ENCODE data around the gene COG3.
A peak's percentile ranks its signal among the peaks of the same experiment; 100 is the strongest.

COG3 gene

GRCh38 chr13:45445053-45445452, 19.7 kb upstream of the COG3 start:
- no peak for DNase-seq

DNA sequence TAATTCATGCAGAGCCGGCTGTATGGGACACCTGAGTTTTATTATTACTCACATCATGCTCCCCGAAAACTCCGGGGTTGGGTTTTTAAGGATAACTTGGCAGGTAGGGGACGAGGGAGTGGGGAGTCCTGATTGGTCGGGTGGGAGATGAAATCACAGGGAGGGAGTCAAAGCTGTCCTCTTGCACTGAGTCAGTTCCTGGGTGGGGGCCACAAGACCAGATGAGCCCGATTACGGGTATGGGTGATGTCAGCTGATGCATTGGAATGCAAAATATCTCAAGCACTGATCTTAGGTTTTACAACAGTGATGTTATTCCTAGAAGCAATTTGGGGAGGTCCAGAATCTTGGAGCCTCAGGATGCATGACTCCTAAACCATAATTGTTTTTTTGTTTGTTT, 18.6 kb upstream of the COG3 start:
- no peak for DNase-seq

DNA sequence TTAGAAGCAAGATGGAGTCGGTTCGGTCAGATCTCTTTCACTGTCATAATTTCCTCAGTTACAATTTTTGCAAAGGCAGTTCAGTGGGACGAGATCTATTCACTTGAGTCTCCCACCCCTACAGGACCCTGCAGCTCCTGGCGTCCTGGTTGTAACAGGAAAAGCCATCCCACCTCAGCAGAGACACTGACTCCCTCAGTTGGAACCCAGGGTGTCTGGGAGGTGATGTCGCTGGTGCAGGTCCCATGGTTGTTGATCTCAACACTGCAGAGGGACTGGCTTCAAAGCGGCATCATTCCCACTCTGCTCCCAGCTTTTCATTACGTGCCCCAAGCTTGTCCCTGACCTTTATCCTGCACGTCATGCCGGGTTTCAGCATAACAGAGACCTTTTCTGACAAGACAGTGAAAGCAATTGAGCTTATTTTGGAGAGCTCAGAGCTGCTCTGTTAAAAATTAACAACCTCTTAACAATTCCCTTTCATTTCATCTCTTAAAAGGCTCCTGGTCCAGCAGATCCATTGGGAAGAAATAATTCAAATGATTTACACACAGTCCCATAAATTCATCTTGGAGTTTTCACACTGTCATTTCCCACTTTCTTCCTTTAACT, 17.6 kb upstream of the COG3 start:
- no peak for DNase-seq

DNA sequence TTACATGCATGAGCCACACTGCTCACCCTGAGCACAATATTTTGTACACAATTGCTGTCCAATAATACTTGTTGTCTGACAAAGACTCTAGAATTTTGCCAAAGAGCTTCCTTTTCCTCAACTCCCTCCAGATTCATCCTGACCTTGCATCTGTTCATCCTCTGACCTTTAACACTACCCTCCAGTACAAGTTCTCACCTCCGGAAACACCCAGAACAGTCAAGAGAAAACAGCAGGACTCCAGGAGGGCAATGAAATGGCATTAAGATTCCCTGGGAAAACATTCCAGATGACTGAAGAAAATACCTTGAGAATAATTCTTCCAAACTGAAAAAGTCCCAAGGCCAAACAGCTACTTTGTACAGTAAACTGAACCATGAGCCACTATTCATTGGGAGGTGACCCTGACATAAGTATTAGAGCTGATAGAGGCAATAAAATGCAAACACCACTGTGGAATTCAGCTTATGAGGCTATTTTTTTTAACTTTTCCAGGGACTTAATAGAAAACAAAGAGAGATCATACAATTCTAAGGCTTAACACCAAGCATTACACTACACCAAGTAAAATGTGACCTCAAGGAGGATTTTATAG, 15.7 kb upstream of the COG3 start:
- DNase-seq: no peak

- no peak for DNase-seq
Measured at GRCh38 chr13:45451282-45451681, 13.5 kb upstream of the COG3 start.

- DNase-seq: no peak
Measured at GRCh38 chr13:45454204-45454603, 10.5 kb upstream of the COG3 start.

- no peak for DNase-seq
Measured at GRCh38 chr13:45456196-45456972, 8.4 kb upstream of the COG3 start.

GRCh38 chr13:45464141-45464686, 525 bp upstream of the COG3 start:
- DNase-seq: peak in 3 of 56 donors; percentile 1 to 27 (median 5)

DNA sequence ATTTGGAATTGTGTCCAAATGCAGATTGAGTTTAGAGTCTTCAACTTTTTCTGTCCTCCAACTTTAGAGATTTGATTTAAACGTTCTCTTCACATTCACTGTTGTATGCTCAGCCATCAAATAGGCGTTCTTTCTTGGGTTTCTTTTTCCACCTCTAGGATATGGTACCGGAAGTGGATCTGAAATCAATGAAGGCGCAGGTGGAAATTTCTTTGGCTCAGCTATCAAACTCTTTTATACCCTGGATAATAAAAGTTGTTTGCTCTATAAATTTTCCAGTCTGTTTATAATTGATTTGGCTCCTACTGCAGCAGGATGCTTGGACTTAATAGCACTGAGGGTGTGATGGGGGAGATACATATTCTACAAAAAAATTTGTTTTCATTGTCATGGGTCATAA, 1.6 kb downstream of the COG3 start:
- no peak for DNase-seq

DNA sequence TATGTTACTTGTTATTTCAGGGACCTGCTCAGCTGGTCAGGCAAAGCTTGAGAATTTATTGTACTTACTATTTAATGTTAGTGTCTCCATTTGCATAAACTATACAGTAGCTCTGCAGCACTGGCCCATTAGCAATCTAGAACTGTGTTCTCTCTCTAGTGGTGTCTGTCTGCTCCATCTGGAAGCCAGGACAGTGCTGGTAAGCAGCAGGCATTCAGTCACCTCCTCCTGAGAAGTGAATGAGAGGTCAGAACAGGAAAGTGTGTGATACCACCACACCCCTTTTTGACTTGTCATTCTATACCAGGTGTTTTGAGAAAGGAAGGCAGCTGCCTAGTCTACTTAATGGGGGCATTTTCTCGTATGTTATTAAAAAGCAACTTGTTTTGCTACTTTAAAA, 3.9 kb downstream of the COG3 start:
- no peak for DNase-seq

GRCh38 chr13:45472171-45472705, 7.5 kb downstream of the COG3 start:
- no peak for DNase-seq

DNA sequence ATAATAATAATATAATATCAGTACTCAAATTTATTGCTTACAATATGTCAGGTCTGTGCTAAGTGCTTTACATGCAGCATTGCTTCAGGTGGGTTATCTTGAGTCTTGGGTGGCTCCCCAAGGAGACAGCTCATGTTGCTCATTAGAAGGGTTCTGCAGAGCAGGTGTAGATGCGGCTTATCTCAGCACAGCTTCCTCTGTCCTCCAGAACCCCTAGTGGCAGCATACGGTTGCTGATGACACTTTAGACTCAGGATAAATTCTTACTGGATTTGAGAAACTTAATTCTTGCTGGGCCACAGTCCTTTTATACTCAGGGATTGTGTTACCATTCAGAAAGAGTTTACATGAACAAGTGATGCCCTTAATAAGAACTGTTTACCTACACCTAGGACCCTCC, 8.9 kb downstream of the COG3 start:
- DNase-seq: no peak

GRCh38 chr13:45474584-45475454, 10.1 kb downstream of the COG3 start:
- DNase-seq: no peak

DNA sequence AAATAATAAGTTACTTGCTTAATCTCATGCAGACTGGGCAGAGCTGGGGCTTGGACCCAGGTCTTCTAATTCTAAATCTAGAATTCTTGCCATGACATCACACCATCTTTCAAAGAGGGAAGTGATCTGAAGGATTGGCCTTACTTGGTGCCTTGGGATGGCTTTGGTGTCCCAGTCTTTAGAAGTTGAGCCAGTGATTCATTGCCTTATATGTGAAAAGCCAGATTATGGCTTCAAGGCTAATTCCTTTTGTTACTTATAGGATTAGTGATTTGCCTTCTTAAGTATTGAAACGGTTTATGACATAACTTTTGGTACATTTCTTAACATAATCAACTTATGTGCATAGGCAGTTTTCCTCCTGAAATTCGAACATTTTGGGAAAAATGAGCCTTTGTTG, 14.9 kb downstream of the COG3 start:
- no peak for DNase-seq

GRCh38 chr13:45481688-45482087, 16.9 kb downstream of the COG3 start:
- no peak for DNase-seq

- no peak for DNase-seq
Measured at GRCh38 chr13:45482571-45483173, 17.9 kb downstream of the COG3 start.

DNA sequence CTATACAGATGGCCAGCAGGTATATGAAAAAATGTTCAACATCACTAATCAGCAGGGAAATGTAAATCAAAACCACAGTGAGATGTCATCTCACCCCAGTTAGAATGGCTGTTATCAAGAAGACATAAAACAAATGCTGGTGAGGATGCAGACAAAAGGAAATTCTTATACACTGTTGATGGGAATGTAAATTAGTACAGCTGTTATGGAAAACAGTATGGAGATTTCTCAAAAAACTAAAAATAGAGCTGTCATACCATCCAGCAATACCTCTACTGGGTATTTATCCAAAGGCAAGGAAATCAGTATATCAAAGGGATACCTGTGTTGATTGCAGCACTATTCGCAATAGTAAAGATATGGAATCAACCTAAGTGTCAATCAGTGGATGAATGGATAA, 22.9 kb downstream of the COG3 start:
- no peak for DNase-seq

DNA sequence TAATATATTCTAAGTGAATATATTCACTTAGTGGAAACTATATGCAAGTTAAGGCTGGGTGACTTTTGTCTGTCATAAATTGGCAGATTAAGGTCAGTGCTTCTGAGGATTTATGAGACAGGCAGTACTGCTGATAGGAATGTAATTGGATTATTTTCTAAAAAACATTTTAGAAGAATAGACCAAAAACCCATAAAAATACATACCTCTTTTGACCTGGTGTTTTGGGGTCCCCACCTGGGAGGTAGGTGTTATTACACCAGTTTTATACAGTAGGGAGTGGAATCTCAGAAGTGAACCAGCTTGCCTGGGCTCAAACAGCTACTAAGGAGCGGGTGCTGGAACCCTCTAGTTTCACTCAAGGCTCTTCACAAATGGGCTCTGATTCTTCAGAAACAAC, 25.3 kb downstream of the COG3 start:
- DNase-seq: no peak

GRCh38 chr13:45492538-45492937, 27.8 kb downstream of the COG3 start:
- no peak for DNase-seq

DNA sequence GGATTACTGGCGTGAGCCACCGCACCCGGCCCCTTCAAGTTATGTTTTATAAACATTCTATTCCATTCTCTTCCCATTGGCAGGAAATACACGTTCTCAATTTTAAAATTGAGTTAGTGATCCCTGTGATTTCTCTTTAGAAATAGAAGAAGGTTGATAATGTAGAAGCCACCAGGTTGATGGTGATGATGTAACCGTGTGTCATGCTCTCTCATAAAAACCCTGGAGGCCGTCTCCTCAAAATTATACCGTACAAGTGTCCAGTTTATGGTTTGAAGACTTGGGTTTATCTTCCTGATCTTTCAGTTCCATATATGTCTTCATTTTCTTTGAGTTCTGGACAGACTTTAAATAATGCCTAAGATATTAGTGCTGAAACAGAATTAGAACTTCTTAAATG, 32.2 kb downstream of the COG3 start:
- no peak for DNase-seq
